GM23338 (cell line): ENCODE results near the gene NPHP4.

Source experiments
- CREB1 ChIP-seq: fragments of 250-450 bp; sonication (Bioruptor Pico); IDR thresholded peaks from 2 replicates; pipeline ENCODE4 v1.5.0; 2020; ENCODE audit warnings: low read depth, mild to moderate bottlenecking, moderate library complexity
- CTCF ChIP-seq, 2 experiments: fragments of 200-600 bp in 1 of 2; sonication (generic) in 1 of 2; conservative IDR thresholded peaks; 2 replicates each; pipeline versions ENCODE4 v1.5.1 to v1.6.1; 2016 to 2017; ENCODE audit warnings: antibody characterized with exemption in 2 of 2, low read depth in 2 of 2, mild to moderate bottlenecking in 2 of 2, moderate library complexity in 1 of 2
- ETS1 ChIP-seq: IDR thresholded peaks from 2 replicates; pipeline ENCODE4 v1.6.1; 2016; ENCODE audit warnings: antibody characterized with exemption
- EZH2 ChIP-seq: fragments of 200-600 bp; sonication (generic); IDR thresholded peaks from one replicate; pipeline ENCODE4 v1.8.0; 2017; ENCODE audit warnings: antibody characterized with exemption, mild to moderate bottlenecking, low read depth; ENCODE audit not compliant: unreplicated experiment
- EZH2phosphoT487 ChIP-seq: fragments of 200-600 bp; sonication (generic); IDR thresholded peaks from one replicate; pipeline ENCODE4 v1.8.1; 2018; ENCODE audit warnings: antibody characterized with exemption; ENCODE audit not compliant: unreplicated experiment
- JUNB ChIP-seq: IDR thresholded peaks from one replicate; pipeline ENCODE4 v1.6.1; 2016; ENCODE audit warnings: antibody characterized with exemption; ENCODE audit not compliant: unreplicated experiment
- NANOG ChIP-seq: IDR thresholded peaks from 2 replicates; pipeline ENCODE4 v1.6.1; 2016; ENCODE audit warnings: antibody characterized with exemption, borderline replicate concordance
- POLR2AphosphoS5 ChIP-seq: IDR thresholded peaks from 2 replicates; pipeline ENCODE4 v1.6.1; 2016; ENCODE audit warnings: antibody characterized with exemption, low read depth
- REST ChIP-seq: IDR thresholded peaks from one replicate; pipeline ENCODE4 v1.6.1; 2018; ENCODE audit warnings: antibody characterized with exemption; ENCODE audit not compliant: unreplicated experiment
- ZNF331 ChIP-seq: fragments of 250-450 bp; sonication (Bioruptor Pico); IDR thresholded peaks from 2 replicates; pipeline ENCODE4 v1.5.0; 2020; ENCODE audit warnings: low read depth, mild to moderate bottlenecking, moderate library complexity

- TF ChIP-seq CTCF (conservative IDR thresholded peaks at IDR 0.05; ENCODE audit: low read depth in 2 of 2) (no peak), EZH2 (no peak), ETS1 (no peak), REST (no peak), POLR2AphosphoS5 (no peak), ZNF331 (CRISPR knock-in tag) (no peak), EZH2phosphoT487 (no peak), CREB1 (CRISPR knock-in tag) (no peak), JUNB (no peak), NANOG (no peak)
These were observed 24.7 kb downstream of the NPHP4 start for GRCh38 chr1:5967351-5968160.
